SU-DHL-6 (cell line): ENCODE data around the gene COL16A1.

ENCODE experiments used
- H2AFZ ChIP-seq: fragments of 200-600 bp; sonication (generic); 2 replicates; pipeline ENCODE4 v1.6.1; 2014; ENCODE audit warnings: low read depth, mild to moderate bottlenecking, moderate library complexity, mixed read lengths, antibody characterized with exemption, low read length; ENCODE audit not compliant: severe bottlenecking
- H3F3A ChIP-seq: fragments of 200-600 bp; shearing (Covaris generic); 2 replicates; pipeline ENCODE4 v1.6.0; 2016; ENCODE audit warnings: antibody characterized with exemption, mild to moderate bottlenecking; ENCODE audit not compliant: insufficient read depth
- H3K27ac ChIP-seq: fragments of 200-600 bp; sonication (generic); 2 replicates; pipeline ENCODE4 v1.5.1; 2016; ENCODE audit warnings: low read depth, mild to moderate bottlenecking, low read length, moderate library complexity, mixed read lengths
- H3K27me3 ChIP-seq: fragments of 200-600 bp; sonication (generic), shearing (Covaris generic); 2 replicates; pipeline ENCODE4 v1.6.0; 2014; ENCODE audit warnings: mild to moderate bottlenecking, low read length
- H3K36me3 ChIP-seq: fragments of 200-600 bp; sonication (generic); 2 replicates; pipeline ENCODE4 v1.6.1; 2014; ENCODE audit warnings: mild to moderate bottlenecking, low read length, mixed read lengths
- H3K4me2 ChIP-seq: fragments of 300-600, 200-600 bp; shearing (Covaris generic), sonication (generic); 2 replicates; pipeline ENCODE4 v1.6.0; 2014; ENCODE audit warnings: low read length, low read depth, mild to moderate bottlenecking; ENCODE audit not compliant: poor library complexity, severe bottlenecking
- H3K4me3 ChIP-seq: fragments of 200-600 bp; sonication (generic); 2 replicates; pipeline ENCODE4 v1.5.1; 2014; ENCODE audit warnings: antibody characterized with exemption, low read length, mild to moderate bottlenecking, mixed read lengths; ENCODE audit not compliant: insufficient read depth, poor library complexity, severe bottlenecking
- H3K79me2 ChIP-seq: fragments of 200-600 bp; sonication (generic); 2 replicates; pipeline ENCODE4 v1.6.1; 2014; ENCODE audit warnings: mild to moderate bottlenecking, low read length, moderate library complexity; ENCODE audit not compliant: insufficient read depth
- H3K9ac ChIP-seq: fragments of 200-600 bp; sonication (generic); 2 replicates; pipeline ENCODE4 v1.7.0; 2014; ENCODE audit warnings: mild to moderate bottlenecking, low read length
- H3K9me2 ChIP-seq: fragments of 200-600 bp; sonication (generic); replicated peaks from 2 replicates; pipeline ENCODE4 v1.6.1; 2014; ENCODE audit warnings: low read length; ENCODE audit not compliant: insufficient read depth
- H3K9me3 ChIP-seq: fragments of 200-600 bp; sonication (generic); 2 replicates; pipeline ENCODE4 v1.6.1; 2014; ENCODE audit warnings: low read length, mixed read lengths; ENCODE audit not compliant: insufficient read depth
- H4K20me1 ChIP-seq: fragments of 200-600 bp; sonication (generic); 2 replicates; pipeline ENCODE4 v1.6.1; 2014; ENCODE audit warnings: low read depth, mild to moderate bottlenecking, antibody characterized with exemption, low read length, moderate library complexity, mixed read lengths
- EZH2phosphoT487 ChIP-seq: fragments of 200-600 bp; sonication (generic), shearing (Covaris generic); conservative IDR thresholded peaks from 2 replicates; pipeline ENCODE4 v1.6.1; 2018; ENCODE audit warnings: mild to moderate bottlenecking, antibody characterized with exemption, low read length, moderate library complexity, mixed read lengths
- TF ChIP-seq, protein P1 (sequence below): fragments of 200-600 bp; sonication (generic); IDR thresholded peaks from one replicate; pipeline ENCODE4 v1.5.1; 2017; ENCODE audit warnings: antibody characterized with exemption, mild to moderate bottlenecking, low read length, moderate library complexity; ENCODE audit not compliant: insufficient read depth, poor library complexity, severe bottlenecking

COL16A1 gene

DNA sequence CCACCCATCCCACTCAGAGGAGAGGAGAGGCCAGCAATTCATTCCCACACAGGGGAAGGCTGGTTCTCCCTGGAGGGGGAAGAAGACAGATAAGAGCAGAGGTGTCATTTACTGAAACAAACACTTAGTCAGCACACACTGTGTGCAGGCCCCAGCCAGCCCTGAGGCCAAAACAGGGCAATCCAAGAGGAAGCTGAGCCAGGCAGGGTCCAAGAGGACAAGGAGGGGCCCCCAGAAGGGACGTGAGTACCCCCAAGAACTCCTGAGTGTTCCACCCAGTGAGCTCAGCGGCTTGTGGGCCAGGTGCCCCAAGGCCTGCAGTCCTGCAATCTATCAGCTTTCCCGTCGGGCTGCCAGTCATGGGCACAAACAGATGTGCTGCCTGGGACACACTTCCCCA lies 44.5 kb upstream of the COL16A1 start:
- Histone ChIP-seq H3K4me2 (no peak overlapping the region), H3K9ac (no peak overlapping the region), H3K9me3 (no peaks in the 10 kb centered on the region)

GRCh38 chr1:31747304-31747703 lies 43.5 kb upstream of the COL16A1 start:
- Histone ChIP-seq H3F3A (peaks cover 8% of the 10 kb centered on the region), H3K27me3 (no peaks in the 10 kb centered on the region), H3K79me2 (no peaks in the 10 kb centered on the region), H2AFZ (no peak overlapping the region), H3K27ac (no peak overlapping the region), H3K9ac (no peak overlapping the region), H3K9me2 (no peaks in the 10 kb centered on the region), H4K20me1 (peaks cover 5% of the 10 kb centered on the region; the same call in 1 of the 2 replicates), H3K4me3 (no peak overlapping the region), H3K36me3 (no peaks in the 10 kb centered on the region), H3K4me2 (no peak overlapping the region), H3K9me3 (no peaks in the 10 kb centered on the region)
- TF ChIP-seq, protein P1, sequence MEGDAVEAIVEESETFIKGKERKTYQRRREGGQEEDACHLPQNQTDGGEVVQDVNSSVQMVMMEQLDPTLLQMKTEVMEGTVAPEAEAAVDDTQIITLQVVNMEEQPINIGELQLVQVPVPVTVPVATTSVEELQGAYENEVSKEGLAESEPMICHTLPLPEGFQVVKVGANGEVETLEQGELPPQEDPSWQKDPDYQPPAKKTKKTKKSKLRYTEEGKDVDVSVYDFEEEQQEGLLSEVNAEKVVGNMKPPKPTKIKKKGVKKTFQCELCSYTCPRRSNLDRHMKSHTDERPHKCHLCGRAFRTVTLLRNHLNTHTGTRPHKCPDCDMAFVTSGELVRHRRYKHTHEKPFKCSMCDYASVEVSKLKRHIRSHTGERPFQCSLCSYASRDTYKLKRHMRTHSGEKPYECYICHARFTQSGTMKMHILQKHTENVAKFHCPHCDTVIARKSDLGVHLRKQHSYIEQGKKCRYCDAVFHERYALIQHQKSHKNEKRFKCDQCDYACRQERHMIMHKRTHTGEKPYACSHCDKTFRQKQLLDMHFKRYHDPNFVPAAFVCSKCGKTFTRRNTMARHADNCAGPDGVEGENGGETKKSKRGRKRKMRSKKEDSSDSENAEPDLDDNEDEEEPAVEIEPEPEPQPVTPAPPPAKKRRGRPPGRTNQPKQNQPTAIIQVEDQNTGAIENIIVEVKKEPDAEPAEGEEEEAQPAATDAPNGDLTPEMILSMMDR = no peak
- TF ChIP-seq EZH2phosphoT487 = no peak

More for the DNA sequence above, 44.5 kb upstream of the COL16A1 start:
- H2AFZ ChIP-seq = no peak overlapping the region
- no peak overlapping the region for H3K4me3 ChIP-seq
- no peaks in the 10 kb centered on the region for H3K27me3 ChIP-seq
- peaks cover 8% of the 10 kb centered on the region for H3F3A ChIP-seq
- no peak overlapping the region for H3K27ac ChIP-seq
- H4K20me1 ChIP-seq = peaks cover 5% of the 10 kb centered on the region; the same call in 1 of the 2 replicates
- H3K36me3 ChIP-seq = no peaks in the 10 kb centered on the region
- TF ChIP-seq EZH2phosphoT487 = no peak
- TF ChIP-seq, protein P1 = no peak
- no peaks in the 10 kb centered on the region for H3K9me2 ChIP-seq
- H3K79me2 ChIP-seq = no peaks in the 10 kb centered on the region

DNA sequence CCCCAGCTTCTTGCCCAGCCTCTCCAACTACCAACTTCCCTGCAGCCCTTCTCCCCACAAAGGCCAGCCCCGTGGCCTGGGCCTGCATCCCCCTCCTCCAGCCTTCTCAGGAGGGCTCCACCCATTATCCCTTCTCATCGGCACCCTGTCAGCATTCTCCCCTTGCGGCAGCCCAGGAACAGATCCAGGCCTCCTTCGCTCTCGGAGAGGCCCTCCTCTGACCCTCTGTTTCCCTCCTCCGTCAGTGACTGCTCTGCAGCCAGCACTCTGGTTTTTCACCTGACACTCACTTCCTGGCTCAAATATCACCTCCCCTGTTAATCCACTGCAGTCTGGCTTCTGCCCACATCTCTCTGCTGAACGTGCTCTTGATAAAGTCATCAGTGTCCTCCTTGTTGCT lies 42.9 kb upstream of the COL16A1 start:
- Histone ChIP-seq H2AFZ (no peak overlapping the region), H3K9me3 (no peaks in the 10 kb centered on the region), H3F3A (peaks cover 8% of the 10 kb centered on the region), H3K79me2 (no peaks in the 10 kb centered on the region), H3K4me3 (no peak overlapping the region), H3K9me2 (no peaks in the 10 kb centered on the region), H3K27ac (no peak overlapping the region), H4K20me1 (peaks cover 1% of the 10 kb centered on the region; the same call in 1 of the 2 replicates), H3K27me3 (no peaks in the 10 kb centered on the region), H3K36me3 (no peaks in the 10 kb centered on the region), H3K9ac (no peak overlapping the region), H3K4me2 (no peak overlapping the region)
- TF ChIP-seq EZH2phosphoT487 = no peak
- TF ChIP-seq, protein P1 = no peak
